ENCODE data around the gene LRRC8C.

GRCh38 chr1:89758156-89758555, 125.2 kb downstream of the LRRC8C start:
- TF ChIP-seq, protein P1, sequence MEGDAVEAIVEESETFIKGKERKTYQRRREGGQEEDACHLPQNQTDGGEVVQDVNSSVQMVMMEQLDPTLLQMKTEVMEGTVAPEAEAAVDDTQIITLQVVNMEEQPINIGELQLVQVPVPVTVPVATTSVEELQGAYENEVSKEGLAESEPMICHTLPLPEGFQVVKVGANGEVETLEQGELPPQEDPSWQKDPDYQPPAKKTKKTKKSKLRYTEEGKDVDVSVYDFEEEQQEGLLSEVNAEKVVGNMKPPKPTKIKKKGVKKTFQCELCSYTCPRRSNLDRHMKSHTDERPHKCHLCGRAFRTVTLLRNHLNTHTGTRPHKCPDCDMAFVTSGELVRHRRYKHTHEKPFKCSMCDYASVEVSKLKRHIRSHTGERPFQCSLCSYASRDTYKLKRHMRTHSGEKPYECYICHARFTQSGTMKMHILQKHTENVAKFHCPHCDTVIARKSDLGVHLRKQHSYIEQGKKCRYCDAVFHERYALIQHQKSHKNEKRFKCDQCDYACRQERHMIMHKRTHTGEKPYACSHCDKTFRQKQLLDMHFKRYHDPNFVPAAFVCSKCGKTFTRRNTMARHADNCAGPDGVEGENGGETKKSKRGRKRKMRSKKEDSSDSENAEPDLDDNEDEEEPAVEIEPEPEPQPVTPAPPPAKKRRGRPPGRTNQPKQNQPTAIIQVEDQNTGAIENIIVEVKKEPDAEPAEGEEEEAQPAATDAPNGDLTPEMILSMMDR (IDR thresholded peaks at IDR 0.05): no peak
- no peak for TF ChIP-seq POLR2A (IDR thresholded peaks at IDR 0.05)

All from sigmoid colon (tissue), 3 donors.